ENCODE measurements around the gene OLFML1.

DNA sequence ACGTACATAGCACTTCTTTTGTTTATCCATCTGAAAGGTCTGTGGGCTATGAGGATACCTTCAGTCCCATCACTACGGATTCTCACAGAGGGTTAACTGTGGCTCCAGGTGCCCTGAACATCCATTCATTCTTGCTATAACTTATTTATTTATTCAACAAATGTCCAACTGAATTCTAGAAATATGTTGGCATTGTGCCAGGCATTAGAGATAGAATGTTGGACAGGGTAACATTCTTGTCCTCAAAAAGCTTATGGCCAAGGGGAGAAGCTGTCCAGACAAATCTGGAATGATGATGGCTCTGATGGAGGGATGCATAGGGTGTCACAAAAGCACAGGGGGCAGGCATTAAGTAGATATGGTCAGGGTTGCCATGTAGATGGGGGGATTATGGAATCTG is 8.4 kb downstream of the OLFML1 start:
- TF ChIP-seq, protein P1, sequence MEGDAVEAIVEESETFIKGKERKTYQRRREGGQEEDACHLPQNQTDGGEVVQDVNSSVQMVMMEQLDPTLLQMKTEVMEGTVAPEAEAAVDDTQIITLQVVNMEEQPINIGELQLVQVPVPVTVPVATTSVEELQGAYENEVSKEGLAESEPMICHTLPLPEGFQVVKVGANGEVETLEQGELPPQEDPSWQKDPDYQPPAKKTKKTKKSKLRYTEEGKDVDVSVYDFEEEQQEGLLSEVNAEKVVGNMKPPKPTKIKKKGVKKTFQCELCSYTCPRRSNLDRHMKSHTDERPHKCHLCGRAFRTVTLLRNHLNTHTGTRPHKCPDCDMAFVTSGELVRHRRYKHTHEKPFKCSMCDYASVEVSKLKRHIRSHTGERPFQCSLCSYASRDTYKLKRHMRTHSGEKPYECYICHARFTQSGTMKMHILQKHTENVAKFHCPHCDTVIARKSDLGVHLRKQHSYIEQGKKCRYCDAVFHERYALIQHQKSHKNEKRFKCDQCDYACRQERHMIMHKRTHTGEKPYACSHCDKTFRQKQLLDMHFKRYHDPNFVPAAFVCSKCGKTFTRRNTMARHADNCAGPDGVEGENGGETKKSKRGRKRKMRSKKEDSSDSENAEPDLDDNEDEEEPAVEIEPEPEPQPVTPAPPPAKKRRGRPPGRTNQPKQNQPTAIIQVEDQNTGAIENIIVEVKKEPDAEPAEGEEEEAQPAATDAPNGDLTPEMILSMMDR (IDR thresholded peaks at IDR 0.05), result no peak
- TF ChIP-seq POLR2A (IDR thresholded peaks at IDR 0.05), result no peak

Data from uterus (tissue), 2 donors.